ENCODE measurements around the gene ADGRB3.
"Not testable (repeated sequence)": the region's sequence is repeated elsewhere in the genome, so short reads cannot be mapped to it uniquely, and the experiment has no call there.

ADGRB3 gene

DNA sequence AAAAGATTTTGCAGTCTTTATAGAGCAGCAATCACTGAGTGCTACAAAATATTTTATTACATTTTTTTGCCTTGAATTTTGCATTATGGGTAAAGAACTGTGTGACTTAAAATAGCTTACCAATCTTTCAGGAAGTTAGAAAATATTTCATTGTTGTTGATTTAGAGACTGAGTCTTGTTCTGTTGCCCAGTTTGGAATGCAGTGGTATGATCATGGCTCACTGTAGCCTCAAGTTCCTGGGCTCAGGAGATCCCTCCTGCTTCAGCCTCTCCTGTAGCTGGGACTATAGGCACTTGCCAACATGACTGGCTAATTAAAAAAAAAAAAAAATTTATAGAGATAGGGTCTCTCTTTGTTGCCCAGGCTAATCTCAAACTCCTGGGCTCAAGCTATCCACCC, 100.8 kb downstream of the ADGRB3 start:
- DNase-seq (ENCODE audit: low spot score): no peak
- TF ChIP-seq, protein P1, sequence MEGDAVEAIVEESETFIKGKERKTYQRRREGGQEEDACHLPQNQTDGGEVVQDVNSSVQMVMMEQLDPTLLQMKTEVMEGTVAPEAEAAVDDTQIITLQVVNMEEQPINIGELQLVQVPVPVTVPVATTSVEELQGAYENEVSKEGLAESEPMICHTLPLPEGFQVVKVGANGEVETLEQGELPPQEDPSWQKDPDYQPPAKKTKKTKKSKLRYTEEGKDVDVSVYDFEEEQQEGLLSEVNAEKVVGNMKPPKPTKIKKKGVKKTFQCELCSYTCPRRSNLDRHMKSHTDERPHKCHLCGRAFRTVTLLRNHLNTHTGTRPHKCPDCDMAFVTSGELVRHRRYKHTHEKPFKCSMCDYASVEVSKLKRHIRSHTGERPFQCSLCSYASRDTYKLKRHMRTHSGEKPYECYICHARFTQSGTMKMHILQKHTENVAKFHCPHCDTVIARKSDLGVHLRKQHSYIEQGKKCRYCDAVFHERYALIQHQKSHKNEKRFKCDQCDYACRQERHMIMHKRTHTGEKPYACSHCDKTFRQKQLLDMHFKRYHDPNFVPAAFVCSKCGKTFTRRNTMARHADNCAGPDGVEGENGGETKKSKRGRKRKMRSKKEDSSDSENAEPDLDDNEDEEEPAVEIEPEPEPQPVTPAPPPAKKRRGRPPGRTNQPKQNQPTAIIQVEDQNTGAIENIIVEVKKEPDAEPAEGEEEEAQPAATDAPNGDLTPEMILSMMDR (IDR thresholded peaks at IDR 0.05; ENCODE audit: extremely low read depth, insufficient read depth, missing control alignments): no peak
- in situ Hi-C loops (cut with MboI; ENCODE audit: low pct_unique_long_range_greater_than_20kb, low sequenced_read_pairs, unreplicated experiment): no loop called here

DNA sequence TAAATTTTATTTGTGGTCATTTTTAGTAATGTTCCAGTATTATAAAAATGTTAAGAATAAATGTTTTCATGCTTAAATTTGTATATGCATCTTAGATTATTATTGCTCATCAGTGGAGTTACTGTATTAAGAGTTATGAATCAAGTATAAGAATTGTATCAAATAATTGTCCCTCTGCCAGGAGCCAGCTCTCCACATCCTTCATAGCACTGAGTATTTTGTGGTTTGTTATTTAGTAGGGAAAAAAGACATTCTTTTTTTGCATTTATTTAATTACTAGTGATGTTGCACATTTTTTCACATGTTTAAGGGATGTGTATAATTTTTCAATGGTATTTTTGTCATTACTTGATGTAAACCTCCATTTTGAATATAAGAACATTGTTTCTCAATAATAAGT, 102.0 kb downstream of the ADGRB3 start:
- TF ChIP-seq, protein P1 (IDR thresholded peaks at IDR 0.05; ENCODE audit: extremely low read depth, insufficient read depth, missing control alignments): no peak
- in situ Hi-C loops (cut with MboI; ENCODE audit: low pct_unique_long_range_greater_than_20kb, low sequenced_read_pairs, unreplicated experiment): no loop called here
- no peak for DNase-seq (ENCODE audit: low spot score)

DNA sequence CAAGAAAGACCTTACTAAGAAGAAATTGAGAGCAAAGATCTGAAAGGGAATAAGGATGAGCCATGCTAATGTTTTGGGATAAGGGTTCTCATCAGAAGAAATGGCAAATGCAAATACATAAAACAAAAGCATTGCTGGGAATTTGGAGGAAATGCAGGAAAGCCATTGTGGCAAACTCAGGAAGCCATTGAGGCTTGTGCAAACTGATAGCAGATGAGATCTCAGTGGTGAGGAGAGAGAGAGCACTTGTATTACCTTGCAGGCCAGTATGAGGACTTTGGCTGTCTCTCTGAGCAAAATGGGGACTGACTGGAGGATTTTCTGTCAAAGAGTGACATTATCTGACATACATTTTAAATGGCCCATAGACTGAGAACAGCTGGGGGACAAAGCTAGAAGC, 103.0 kb downstream of the ADGRB3 start:
- in situ Hi-C loops (cut with MboI; ENCODE audit: low pct_unique_long_range_greater_than_20kb, low sequenced_read_pairs, unreplicated experiment): no loop called here
- DNase-seq (ENCODE audit: low spot score): no peak
- TF ChIP-seq, protein P1 (IDR thresholded peaks at IDR 0.05; ENCODE audit: extremely low read depth, insufficient read depth, missing control alignments): no peak

DNA sequence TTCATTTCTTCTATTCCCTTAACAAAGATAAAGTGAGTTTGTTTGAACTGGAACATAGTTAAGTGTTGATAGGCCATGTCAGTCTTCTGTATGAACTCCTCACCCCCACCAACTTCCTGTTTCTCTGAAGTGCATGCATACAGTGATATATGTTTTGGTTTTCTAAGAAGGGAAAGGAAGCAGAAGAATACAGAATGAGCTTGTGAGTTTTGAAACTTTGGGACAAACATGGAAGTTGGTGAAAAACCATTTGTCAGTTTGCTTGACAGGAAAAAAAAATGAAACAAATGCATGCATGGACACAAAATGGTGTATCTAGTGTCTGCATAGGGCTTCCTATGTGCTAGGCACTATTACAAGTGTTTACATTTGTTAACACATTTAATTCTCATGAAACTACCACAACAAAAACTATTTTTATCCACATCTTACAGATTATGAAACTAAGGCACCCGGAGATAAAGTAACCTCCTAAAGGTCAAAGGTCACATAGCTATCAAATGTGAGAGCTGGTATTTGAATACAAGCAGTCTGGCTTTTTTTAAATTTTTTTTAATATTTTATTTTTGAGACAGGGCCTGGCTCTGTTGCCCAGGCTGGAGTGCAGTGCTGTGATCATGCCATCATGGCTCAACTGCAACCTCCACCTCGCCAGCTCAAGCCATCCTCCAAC, 105.9 kb downstream of the ADGRB3 start:
- in situ Hi-C loops (cut with MboI; ENCODE audit: low pct_unique_long_range_greater_than_20kb, low sequenced_read_pairs, unreplicated experiment): no loop called here
- TF ChIP-seq, protein P1 (IDR thresholded peaks at IDR 0.05; ENCODE audit: extremely low read depth, insufficient read depth, missing control alignments): no peak
- no peak for DNase-seq (ENCODE audit: low spot score)

DNA sequence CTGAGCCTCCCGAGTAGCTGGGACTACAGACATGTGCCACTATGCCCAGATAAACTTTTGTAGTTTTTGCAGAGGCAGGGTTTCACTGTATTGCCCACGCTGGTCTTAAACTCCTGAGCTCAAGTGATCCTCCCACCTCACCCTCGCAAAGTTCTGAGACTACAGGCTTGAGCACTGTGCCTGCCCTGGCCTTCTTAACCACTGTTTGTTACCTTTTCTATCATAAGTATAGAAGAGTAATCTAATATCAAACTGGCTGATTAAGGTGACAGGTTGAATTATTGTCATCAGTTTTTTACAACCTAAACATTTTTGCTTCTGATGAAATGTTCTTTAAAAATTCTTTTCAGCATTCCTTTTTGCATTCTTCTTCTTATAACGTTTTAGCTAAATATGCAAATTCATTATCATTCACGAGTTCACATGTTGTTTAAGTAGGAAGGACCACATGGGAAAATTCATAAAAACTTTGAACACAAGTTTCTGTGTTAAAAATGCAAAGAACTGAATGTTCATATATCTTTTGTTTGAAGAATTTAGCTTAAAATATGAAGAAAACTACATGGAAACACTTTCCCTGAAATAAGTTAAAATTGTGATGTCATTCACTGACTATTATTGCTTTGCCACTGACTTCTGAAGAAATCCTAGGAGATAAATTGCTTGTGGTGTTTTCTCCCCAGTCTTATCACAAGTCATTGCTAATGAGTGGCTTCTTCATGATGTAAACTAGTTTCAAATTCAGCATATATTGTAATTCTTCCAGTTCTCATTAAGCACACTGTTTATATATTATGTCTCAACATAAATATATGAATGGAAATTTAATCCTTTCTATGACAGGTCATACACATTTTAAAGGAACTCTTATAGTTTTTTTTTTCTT, 106.7 kb downstream of the ADGRB3 start:
- TF ChIP-seq, protein P1 (IDR thresholded peaks at IDR 0.05; ENCODE audit: extremely low read depth, insufficient read depth, missing control alignments): no peak
- no peak for DNase-seq (ENCODE audit: low spot score)
- in situ Hi-C loops (cut with MboI; ENCODE audit: low pct_unique_long_range_greater_than_20kb, low sequenced_read_pairs, unreplicated experiment): no loop called here

DNA sequence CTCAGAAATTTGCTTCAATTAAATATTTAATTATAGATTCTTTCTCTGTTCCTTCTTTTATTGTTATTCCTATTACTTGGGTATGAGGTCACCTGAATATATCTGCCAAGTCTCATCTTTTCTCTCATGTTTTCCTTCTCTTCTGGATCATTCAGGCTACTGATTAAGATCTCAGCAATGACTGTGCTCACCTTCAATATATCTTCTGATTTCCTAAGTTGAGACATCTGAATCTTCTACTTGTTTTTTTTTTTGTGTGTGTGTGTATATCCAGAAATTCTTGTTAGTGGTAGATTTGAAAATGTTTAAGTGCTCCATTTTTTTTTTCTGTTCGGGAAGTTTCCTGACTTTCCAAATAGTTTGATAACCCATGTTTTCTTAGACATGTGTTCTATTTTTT, 108.0 kb downstream of the ADGRB3 start:
- in situ Hi-C loops (cut with MboI; ENCODE audit: low pct_unique_long_range_greater_than_20kb, low sequenced_read_pairs, unreplicated experiment): no loop called here
- DNase-seq (ENCODE audit: low spot score): no peak

DNA sequence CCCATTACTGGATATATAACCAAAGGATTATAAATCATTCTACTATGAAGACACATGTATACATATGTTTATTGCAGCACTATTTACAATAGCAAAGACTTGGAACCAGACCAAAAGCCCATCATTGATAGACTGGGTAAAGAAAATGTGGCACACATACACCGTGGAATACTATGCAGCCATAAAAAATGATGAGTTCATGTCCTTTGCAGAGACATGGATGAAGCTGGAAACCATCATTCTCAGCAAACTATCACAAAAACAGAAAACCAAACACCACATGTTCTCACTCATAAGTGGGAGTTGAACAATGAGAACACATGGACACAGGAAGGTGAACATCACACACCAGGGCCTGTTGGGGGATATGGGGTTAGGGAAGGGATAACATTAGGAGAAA, 109.3 kb downstream of the ADGRB3 start:
- DNase-seq (ENCODE audit: low spot score); in situ Hi-C loops (cut with MboI; ENCODE audit: low pct_unique_long_range_greater_than_20kb, low sequenced_read_pairs, unreplicated experiment): not testable (repeated sequence)

More for the DNA sequence above, 108.0 kb downstream of the ADGRB3 start:
- TF ChIP-seq, protein P1 (IDR thresholded peaks at IDR 0.05; ENCODE audit: extremely low read depth, insufficient read depth, missing control alignments): no peak

Data from GM13977 (cell line).